Fibroblast of upper back skin (primary cell): Measurements from ENCODE around the gene NRP2.

Experiments used
- DNase-seq: peaks from one replicate; pipeline ENCODE4 v3.0.0-alpha.2; 2013

Gene NRP2

DNA sequence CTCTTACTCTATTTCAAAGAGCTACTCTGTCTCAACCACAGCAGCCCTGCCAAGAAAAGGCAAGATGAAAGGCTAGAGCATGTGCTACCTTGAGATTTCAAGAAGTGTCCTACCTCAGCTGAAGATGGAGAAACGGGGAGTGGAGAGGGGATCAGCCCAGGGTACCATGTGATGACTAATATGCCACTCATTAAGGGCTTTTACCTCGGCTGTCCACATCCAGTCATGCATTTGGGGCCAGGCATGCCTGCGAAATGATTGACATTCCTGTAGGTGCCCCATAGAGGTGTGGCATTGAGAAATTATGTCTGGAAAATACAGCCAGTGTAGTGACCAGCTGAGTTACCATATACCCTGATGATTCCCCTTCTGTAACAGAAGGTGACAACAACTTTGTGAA lies 96.1 kb downstream of the NRP2 start:
- no peak for DNase-seq

DNA sequence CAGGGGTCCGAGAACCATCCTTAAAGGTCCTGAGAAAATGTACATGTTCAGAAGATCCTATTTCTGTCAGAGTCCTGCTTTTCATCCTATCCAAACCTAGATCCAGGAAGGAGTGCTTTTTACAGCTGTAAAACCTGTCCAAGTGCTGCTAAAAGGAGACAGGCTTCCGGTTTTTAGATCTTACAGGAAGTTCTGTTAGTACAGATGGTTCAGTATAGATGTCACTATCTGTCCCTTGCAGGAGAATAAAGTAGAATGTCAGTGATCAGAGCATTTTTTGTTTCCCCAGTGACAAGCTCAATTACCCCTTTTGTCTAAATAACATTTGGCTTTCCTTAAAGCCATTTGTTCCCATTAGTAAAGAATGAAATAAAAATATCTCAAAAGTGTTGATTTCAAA lies 98.3 kb downstream of the NRP2 start:
- DNase-seq, result no peak

- DNase-seq, result no peak
Observed at GRCh38 chr2:205781244-205781931, 99.1 kb downstream of the NRP2 start.

- no peak for DNase-seq
Observed at GRCh38 chr2:205782941-205783340, 100.6 kb downstream of the NRP2 start.

GRCh38 chr2:205783872-205784499 lies 101.7 kb downstream of the NRP2 start:
- DNase-seq, result no peak

DNA sequence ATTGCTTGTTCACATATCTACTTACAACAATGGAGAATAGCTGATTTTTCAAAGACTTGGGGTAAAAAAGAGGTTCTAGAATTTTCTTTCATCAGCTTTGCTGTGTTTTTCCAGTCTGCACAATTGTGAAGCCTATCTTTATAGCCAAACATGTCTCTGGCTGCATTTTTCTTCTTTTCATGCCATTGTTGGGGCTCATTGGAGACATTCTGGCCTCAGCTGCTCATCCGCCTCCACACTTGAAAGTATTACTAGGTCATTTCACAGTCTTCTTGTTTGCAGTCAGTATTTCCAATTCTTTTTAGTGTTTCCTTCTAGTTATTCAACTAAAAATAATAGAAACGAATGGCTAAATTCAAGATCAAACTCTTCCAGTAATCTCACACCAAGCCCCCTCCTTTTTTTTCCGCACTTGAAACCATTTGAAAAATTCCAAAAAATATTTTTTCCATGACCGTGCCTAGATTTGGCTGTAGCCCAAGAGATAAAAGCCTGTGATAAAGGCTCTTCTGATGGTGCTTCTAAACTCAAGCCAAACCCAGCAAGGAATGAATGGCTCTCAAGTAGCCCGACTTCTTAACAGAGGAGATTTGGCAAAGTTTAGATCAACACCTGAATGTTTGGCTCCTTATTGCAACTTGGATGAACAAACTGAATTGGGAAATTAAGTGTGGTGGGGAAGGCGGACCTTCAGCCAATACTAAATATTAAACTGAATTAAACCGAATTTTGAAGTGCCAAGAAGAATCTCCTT lies 103.4 kb downstream of the NRP2 start:
- DNase-seq, result peak; percentile 46

DNA sequence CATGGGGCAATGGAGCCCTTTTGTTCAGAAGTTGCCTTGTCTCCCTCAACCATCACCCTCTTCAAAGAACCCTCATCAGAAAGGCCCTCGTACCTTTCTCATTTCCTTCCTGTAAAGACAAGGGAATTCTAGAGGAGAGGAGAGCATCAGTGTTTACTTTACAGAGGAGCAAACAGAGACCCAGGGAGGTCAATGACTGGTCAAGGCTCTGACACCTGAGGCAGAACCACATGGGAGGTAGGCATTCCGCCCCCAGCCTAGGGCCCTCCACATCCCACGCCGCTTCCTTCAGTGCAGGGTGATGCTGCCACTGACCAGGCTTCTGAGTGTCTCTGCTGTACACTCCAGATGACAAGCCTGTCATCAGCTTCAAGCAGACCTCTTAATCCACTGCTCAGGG lies 104.7 kb downstream of the NRP2 start:
- no peak for DNase-seq

- DNase-seq, result peak; percentile 62
Observed at GRCh38 chr2:205787761-205788160, 105.5 kb downstream of the NRP2 start.

DNA sequence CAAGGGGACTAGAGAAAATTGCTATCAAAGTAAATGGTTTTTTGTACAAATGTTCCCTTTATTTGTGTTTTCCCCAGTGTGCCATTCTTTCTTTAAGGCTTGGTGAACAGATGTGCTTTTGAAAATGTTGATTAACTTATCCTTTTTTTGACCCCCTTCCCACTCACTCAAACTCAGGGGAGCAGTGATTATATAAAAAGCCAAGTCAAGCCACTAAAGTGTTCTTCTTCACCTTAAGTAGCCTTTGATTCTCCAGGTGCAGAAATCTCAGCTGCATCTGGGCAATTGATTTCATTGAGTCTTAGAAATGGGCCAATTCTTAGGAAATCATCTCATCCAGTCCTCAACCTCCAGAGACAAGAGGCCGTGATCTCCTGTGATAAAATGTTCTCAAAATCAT lies 107.6 kb downstream of the NRP2 start:
- DNase-seq, result no peak

DNA sequence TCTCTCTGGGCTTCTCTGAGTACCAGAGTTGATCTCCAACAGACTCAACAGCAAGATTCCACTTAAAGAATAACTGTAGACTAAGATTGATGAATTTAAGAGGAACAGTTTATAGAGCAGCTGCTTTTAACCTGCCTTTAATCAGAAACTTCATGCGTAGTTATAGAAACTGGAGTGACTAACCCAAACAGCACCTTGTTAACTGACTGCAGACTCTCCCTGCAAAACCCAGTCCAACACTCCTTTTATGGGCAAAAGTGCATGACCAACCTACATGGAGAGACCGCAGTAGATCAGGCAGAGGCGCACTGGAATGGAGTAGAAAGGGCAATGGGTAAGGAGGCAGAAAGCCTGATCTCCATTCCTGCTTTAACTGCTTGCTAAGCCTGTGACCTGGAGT lies 110.6 kb downstream of the NRP2 start:
- DNase-seq, result peak; percentile 83

DNA sequence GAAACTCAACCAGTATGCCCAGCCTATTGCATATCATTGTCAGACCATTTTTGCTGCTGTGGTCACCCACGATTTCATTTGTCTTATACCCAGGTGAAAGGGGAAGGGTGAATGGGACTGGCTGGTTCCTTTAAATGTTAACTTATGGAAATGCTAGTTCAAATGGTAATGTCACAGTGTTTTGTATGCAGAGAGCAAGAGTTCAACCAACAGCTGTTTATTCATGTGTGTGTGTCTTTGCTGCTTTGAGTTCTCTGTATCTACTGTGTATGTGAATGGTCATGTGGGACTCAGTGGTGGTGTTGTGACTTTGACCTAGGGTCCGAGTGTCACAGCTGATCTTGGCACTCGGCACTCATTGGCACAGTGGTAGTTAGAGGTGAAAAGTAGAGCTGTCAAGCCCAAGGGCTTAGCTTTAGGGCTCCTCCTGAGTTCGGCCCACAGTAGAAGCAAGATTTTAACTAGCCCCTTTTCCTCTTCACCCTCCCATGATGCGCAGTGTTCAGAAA lies 114.6 kb downstream of the NRP2 start:
- DNase-seq, result no peak

DNA sequence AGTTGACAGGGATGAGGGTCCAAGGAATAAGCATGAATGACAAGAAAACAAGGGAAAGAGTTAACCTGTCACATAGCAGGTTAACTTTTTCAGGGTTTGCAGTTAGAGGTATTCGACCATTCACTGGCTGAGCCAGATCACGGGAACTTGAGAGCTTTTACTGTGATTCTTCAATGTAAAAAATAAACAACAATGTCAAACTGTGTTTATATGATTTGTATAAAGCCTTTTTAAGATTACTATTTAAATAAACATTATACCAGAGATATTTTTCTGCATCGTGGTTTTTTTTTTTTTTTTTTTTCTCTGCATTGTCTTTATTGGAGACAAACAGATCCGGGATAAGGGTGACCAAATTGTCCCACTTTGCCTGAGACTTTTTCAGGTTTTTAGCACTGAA lies 115.6 kb downstream of the NRP2 start:
- DNase-seq, result no peak

GRCh38 chr2:205800224-205800623 lies 117.9 kb downstream of the NRP2 start:
- no peak for DNase-seq

DNA sequence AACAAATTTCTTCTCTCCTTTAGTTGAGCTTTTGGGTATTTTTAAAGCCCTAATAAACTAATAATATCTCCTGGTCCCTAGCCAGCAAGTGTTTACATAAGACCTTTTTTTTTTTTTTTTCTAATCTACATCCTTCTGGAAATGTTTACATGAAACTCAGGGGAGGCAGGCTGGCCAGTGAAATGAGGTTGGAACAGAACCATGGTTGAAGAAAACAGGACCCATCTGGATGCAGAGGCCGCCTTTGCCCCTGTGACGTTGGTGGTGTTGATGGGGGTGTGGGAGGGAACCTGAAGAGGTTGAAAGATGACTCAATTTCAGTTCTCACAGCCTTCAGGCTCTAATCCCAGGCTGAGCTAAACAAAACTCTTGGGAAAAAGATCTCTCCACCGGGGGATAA lies 118.5 kb downstream of the NRP2 start:
- DNase-seq, result peak; percentile 41

DNA sequence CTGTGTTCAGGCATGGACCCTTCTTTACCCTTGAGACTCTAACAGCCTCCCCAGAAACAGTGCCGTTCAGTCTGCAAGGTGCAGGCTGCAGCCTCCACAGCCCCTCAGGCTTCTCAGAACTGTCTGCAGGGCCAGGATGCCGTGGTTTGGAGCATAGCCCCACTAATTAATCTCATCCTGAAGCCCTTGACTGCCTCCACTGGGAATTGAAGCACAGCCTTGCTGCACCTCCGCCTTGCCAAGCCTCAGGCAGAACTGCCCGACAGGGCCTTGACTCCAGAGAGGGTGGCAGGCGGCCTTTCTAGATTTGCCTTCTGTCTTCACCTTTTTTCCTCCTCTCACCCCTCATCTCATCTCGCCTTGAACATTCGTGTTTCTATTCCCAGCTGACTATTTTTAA lies 119.8 kb downstream of the NRP2 start:
- peak; percentile 16 for DNase-seq

DNA sequence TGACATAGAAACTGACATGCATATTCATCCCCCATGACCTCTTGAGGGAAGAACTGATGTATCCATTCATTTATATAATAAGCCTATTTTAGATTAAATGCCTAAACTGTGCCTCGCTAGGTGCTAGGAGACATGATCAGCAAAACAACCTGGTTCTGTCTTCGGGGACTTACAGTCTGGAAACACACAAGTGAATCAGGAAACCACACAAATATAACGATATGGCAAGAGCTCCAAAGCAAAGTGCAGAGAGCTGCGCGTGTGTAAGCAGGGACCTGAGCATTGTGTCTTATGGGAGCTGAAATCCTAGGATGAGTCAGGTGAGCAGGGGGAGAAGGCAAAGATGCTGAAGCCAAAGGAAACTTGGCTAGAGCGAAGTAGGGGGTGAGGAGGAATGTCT lies 120.6 kb downstream of the NRP2 start:
- no peak for DNase-seq

DNA sequence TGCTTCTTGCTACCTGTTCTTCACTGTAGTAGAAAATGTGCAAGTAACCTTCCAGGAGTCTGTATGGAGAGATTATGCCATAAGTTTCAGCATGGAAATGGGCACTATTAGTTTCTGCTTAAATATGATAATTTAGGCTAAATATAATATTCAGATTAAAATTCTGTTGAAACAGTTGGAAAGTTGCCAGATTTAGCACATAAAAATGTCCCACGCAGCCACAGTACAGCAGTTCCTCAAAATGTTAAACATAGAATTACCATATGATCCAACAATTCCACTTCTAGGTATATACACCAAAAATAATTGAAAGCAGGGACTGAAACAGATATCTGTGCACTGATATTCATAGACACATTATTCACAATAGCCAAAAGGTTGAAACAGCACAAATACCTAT lies 121.2 kb downstream of the NRP2 start:
- DNase-seq, result no peak

- no peak for DNase-seq
Observed at GRCh38 chr2:205805136-205805535, 122.8 kb downstream of the NRP2 start.

DNA sequence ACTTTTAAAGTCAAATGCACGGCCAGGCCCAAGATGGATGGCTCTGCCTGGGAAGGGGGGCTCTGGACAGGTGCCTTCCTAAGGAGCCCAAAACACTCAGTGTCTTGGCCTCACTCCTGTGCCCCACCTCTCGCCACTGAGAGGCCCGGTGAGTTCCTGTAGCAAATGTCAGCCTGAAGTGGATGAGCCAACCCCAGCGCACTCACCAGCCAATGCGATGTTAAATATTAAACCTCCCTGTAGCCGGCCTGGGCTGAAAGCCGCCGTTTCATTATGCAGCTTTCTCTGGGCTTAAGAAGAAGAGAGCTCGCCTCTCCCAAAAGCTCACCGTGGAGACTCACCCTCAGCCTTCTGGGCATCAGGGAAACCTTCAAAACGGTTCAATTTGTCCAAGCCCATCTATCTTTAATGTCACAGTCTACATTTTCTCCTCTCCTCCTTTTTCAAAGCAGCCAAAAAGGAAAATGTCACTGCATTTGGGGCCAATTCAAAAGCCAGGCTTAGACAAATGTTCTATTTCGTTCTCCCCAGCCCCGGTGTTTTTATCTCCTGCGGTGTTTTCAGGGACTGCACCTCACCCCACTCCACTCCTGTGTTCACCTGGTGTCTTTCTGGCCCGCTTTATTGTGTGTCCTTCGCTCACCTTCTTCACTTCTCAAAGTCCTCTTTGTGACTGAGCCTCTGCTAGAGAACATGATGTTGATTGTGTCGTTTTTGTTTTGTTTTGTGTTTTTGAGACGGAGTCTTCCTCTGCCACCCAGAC lies 124.0 kb downstream of the NRP2 start:
- no peak for DNase-seq

GRCh38 chr2:205807229-205807628 lies 124.9 kb downstream of the NRP2 start:
- no peak for DNase-seq

DNA sequence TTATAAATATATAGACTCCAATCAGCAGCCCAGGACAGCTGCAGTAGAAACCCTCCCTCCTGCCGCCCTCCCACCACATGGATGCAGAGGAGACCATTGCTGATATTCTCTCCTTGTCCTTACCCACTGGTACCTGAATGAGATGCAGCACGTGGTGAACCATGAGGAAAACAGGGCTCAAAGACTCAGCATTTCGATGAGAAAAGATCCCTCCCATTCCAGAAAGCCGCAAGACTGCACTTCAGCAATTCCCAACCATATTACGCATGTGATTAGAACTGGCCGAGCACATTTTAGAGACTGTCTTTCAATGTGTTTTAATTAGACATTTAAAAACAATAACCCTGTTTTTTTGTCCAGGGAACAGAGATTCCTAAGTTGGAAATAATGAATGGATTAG lies 125.5 kb downstream of the NRP2 start:
- DNase-seq, result no peak

DNA sequence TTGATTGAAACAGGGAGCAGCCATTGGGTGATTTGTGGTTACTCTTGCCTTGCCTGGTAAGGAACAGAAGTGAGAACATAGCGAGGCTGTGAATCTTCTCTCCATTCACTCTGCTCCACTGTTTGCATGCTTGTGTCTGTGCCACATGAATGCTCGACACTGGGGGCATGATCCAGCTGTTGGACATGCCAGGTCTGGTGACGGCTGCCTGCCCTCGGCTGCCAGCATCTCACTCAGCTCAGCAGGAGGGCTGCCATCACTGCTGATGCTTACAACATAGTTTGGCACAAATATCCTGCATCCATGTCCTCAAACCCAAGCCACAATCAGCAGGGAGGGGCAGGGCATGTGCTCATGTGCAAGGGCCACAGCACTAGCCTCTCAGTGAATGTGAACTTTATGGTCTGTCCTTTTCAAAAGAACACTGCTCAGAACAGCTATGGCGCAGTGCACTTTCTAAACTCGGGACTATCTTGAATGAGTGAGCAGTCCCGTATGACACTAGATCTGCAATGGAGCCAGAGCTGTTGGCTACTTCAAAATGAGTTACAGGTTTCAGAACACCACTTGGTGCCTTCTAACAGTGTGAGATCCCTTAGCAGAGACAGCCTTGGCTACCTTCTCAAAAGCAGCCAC lies 126.3 kb downstream of the NRP2 start:
- DNase-seq, result no peak

DNA sequence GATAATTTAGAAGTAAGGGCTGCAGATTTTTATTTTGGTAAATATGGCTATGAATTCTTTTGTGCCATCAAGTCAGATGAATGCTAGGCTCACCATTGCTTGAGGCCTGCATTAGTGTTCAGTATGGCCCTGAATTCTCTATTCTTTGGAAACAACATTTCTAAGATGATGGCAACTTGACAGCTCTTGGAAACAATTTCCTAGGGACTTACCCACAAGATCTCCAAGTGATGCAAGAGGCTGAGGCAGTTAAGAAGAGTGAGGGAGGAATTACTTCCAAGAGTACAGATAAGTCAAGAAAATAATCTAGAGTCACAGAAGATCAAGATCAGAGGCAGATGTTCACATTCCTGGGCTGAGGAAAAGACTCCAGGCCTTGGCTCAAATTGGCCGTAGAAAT lies 129.1 kb downstream of the NRP2 start:
- DNase-seq, result peak; percentile 51
